Lower leg skin (tissue), 3 donors: ENCODE results near the gene STPG1.

Source experiments
- POLR2A ChIP-seq, 2 donors: fragments of 450-650 bp; IDR thresholded peaks; one replicate each; pipeline ENCODE4 v1.6.1; 2016 to 2017; ENCODE audit warnings: antibody characterized with exemption in 2 of 2, mild to moderate bottlenecking in 1 of 2, moderate library complexity in 1 of 2
- TF ChIP-seq, protein P1 (sequence below), 3 donors: fragments of 450-650 bp; IDR thresholded peaks; one replicate each; pipeline ENCODE4 v1.5.1; 2016; ENCODE audit warnings: antibody characterized with exemption in 3 of 3, mild to moderate bottlenecking in 3 of 3, moderate library complexity in 2 of 3

DNA sequence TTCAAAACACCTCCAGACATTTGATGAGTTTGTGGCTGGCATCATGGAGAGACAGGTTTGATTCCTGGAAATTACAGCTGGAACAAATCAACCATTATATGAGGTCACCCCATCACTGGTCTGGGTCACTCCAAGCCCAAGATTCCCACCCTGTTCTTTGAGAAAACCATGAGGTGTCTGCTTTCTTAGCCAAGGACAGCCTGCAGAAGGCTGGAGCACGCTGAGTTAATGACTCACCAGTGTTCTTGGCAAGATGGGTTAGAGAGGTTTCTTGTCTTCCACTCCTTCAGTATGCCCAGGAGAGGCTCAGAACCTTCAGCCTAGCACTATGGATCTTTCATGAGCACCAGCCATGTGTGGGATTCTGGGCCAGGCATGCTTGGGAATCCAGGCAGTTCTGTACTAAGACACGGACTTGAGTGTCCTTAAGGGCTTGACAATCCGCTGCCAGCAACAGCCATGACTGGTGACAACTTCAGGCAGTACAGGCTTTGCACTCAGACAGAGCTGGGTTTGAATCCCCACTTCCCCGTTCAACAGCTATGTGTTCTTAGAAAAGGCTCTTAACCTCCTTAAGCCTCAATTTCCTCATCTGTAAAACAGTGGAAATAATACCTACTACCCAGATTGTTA is 50.5 kb downstream of the STPG1 start:
- TF ChIP-seq POLR2A (IDR thresholded peaks at IDR 0.05): no peak
- TF ChIP-seq, protein P1, sequence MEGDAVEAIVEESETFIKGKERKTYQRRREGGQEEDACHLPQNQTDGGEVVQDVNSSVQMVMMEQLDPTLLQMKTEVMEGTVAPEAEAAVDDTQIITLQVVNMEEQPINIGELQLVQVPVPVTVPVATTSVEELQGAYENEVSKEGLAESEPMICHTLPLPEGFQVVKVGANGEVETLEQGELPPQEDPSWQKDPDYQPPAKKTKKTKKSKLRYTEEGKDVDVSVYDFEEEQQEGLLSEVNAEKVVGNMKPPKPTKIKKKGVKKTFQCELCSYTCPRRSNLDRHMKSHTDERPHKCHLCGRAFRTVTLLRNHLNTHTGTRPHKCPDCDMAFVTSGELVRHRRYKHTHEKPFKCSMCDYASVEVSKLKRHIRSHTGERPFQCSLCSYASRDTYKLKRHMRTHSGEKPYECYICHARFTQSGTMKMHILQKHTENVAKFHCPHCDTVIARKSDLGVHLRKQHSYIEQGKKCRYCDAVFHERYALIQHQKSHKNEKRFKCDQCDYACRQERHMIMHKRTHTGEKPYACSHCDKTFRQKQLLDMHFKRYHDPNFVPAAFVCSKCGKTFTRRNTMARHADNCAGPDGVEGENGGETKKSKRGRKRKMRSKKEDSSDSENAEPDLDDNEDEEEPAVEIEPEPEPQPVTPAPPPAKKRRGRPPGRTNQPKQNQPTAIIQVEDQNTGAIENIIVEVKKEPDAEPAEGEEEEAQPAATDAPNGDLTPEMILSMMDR (IDR thresholded peaks at IDR 0.05): no peak
